ENCODE results near the gene SPRR4. TPM values are rescaled to one million over a fixed set of nuclear protein-coding genes. Genes with fewer than 3 reads are reported as not detected.

SPRR4 gene
- not detected in 2 replicates for total RNA-seq (2014; rRNA removed; shearing (Covaris generic))

- no peak for DNase-seq (ENCODE audit: low read depth in 1 of 2, low spot score in 2 of 2)
- Histone ChIP-seq H3K27me3 (replicated peaks) (no peaks in the 10 kb centered on the region; the same call in 1 of the 2 replicates), H3K9me3 (replicated peaks) (no peaks in the 10 kb centered on the region), H3K4me1 (replicated peaks) (no peaks in the 10 kb centered on the region), H3K4me3 (no peak within 1 kb of the TSS), H3K27ac (no peak within 1 kb of the TSS), H3K36me3 (no peaks in the 10 kb centered on the region)
Measured at GRCh38 chr1:152970495-152970894, at the start of gene SPRR4. Gene SPRR4 (plus strand): TSS chr1:152970648. CDS start chr1:152971891, 1,243 bp downstream.

GRCh38 chr1:152924191-152924590, 46.3 kb upstream of the SPRR4 start:
- Histone ChIP-seq H3K36me3 (no peaks in the 10 kb centered on the region), H3K4me3 (no peak overlapping the region), H3K9me3 (replicated peaks) (no peaks in the 10 kb centered on the region), H3K27me3 (replicated peaks) (no peaks in the 10 kb centered on the region; the same call in 1 of the 2 replicates), H3K4me1 (replicated peaks) (no peaks in the 10 kb centered on the region), H3K27ac (no peak overlapping the region)
- DNase-seq (ENCODE audit: low read depth in 1 of 2, low spot score in 2 of 2), result no peak

GRCh38 chr1:152926091-152926490, 44.4 kb upstream of the SPRR4 start:
- no peak overlapping the region for H3K4me3 ChIP-seq
- no peaks in the 10 kb centered on the region for H3K4me1 ChIP-seq (replicated peaks)
- no peak for DNase-seq (ENCODE audit: low read depth in 1 of 2, low spot score in 2 of 2)
- H3K27me3 ChIP-seq (replicated peaks), result no peaks in the 10 kb centered on the region; the same call in 1 of the 2 replicates
- no peaks in the 10 kb centered on the region for H3K9me3 ChIP-seq (replicated peaks)
- no peaks in the 10 kb centered on the region for H3K36me3 ChIP-seq
- H3K27ac ChIP-seq, result no peak overlapping the region

DNA sequence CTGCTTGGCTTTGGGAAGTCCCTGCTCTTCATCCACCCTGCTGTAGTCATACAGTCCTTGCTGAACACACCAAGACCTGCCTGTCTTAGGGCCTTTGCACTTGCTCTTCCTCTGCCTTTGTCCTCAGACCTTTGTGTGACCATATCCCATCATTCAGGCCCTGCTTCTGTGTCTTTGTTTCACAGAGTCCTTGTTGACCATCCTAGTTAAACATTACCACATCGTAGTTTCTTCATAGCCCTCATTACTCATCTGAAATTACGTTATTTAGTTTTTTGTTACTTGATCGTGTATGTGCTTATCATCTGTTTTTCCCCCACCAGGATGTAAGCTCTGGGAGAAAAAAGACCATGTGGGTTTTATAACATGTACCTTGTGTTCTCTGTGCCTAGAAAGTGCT, 41.8 kb upstream of the SPRR4 start:
- Histone ChIP-seq H3K36me3 (no peaks in the 10 kb centered on the region), H3K4me1 (replicated peaks) (no peaks in the 10 kb centered on the region), H3K27me3 (replicated peaks) (no peaks in the 10 kb centered on the region; the same call in 1 of the 2 replicates), H3K4me3 (no peak overlapping the region), H3K27ac (no peak overlapping the region), H3K9me3 (replicated peaks) (no peaks in the 10 kb centered on the region)
- DNase-seq (ENCODE audit: low read depth in 1 of 2, low spot score in 2 of 2), result no peak

DNA sequence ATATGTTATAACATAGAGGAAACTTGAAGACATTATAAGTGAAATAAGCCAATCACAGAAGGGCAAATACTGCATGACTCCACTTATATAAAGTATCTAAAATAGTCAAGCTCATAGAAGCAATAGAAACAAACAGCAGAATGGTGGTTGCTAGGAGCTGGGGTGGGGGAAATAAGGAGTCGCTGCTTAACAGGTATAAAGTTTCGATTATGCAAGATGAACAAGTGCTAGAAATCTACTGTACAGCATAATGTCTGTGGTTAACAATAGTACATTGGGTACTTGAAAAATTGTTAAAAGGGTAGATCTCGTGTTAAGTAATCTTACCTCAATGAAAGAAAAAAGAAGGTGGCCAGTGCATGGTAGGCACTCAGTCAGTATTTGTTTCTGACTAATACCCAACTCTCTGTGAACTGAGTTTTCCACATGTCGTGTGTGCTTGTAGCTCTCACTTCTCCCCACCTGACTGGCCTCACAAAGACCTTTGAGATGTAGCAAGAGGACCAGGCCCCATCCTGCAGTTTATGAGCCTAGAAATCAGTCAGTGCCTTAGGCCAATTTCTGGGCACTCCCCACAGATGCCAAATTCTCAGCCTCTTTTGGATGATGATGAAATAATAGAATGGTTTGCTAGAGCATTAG, 38.2 kb upstream of the SPRR4 start:
- Histone ChIP-seq H3K27me3 (replicated peaks) (0 out of 2 replicates have a peak, but pooled peaks cover 3% of the 10 kb centered on the region), H3K9me3 (replicated peaks) (no peaks in the 10 kb centered on the region), H3K4me3 (no peak overlapping the region), H3K4me1 (replicated peaks) (no peaks in the 10 kb centered on the region), H3K36me3 (no peaks in the 10 kb centered on the region), H3K27ac (no peak overlapping the region)
- no peak for DNase-seq (ENCODE audit: low read depth in 1 of 2, low spot score in 2 of 2)

DNA sequence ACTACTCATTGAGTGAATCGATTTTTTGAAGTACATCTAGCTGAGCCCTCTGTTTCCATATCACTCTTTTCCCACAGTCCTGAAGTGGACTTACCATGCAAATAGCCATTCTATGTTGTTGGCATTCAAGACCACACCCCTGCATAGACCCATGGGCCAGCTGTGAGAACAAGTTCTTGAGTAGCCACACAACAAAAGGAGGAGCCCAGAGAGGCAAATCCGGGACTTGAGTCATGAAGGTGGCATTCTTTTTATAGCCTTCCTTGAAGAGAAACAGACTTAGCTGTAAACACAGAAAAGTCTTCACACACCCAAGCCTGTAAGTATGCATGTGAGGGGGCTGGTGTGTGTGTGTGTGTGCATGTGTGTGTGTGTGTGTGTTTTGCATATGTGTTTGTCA, 37.3 kb upstream of the SPRR4 start:
- Histone ChIP-seq H3K36me3 (no peaks in the 10 kb centered on the region), H3K27ac (no peak overlapping the region), H3K4me3 (no peak overlapping the region), H3K27me3 (replicated peaks) (0 out of 2 replicates have a peak, but pooled peaks cover 3% of the 10 kb centered on the region), H3K4me1 (replicated peaks) (no peaks in the 10 kb centered on the region), H3K9me3 (replicated peaks) (no peaks in the 10 kb centered on the region)
- no peak for DNase-seq (ENCODE audit: low read depth in 1 of 2, low spot score in 2 of 2)

DNA sequence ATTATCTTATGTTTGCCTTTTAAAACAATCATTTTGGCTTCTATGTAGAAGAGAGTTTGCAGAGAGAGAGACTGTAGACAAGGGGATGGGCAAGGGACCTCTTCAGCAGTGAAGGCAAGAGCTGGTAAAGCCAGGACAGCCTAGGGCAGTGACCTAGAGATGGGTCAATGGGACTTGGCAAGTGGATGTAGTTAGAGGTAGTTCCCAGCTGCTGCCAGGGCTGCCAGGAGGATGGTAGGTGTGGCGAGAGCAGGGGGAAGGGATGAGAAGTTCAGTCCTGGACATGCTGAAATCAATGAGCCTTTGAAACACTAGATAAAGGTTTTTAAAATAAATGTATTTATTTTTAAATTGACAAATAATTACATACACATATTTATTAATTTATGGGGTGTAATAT, 29.8 kb upstream of the SPRR4 start:
- Histone ChIP-seq H3K9me3 (replicated peaks) (no peaks in the 10 kb centered on the region), H3K27me3 (replicated peaks) (no peaks in the 10 kb centered on the region), H3K4me3 (no peak overlapping the region), H3K27ac (no peak overlapping the region), H3K36me3 (no peaks in the 10 kb centered on the region), H3K4me1 (replicated peaks) (no peaks in the 10 kb centered on the region)
- DNase-seq (ENCODE audit: low read depth in 1 of 2, low spot score in 2 of 2), result no peak

DNA sequence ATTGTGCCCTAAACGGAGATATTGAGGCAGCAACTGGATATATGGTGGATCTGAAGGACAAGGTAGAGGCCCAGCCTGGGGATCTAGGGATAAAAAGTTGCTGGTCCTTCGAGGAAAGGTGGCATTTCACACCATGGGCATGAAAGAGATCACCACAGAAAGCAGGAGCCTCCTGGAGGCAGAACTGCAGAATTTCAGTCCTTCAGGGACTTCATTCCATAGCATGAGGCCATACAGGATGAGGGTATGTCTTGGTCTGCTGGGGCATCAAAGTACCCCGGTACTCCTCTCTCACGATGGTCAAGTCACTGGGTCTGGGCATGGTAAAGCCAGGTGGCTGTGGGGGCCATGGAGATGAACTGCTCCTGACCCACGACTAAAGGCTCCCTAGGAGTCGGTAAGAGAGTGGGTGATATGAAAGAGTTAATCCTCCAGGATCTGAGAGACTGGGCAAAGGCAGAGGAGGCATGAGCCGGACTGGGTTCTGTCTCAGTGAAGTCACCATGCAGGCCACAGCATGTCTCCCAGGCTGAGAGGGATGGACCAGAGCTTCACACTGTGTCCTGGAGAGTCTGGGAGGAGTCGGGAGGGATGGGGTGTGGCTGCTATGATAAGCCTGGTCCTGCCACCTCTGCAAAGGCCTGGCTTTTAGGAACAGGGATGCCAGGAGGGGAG, 29.3 kb upstream of the SPRR4 start:
- Histone ChIP-seq H3K4me1 (replicated peaks) (no peaks in the 10 kb centered on the region), H3K36me3 (no peaks in the 10 kb centered on the region), H3K27ac (no peak overlapping the region), H3K27me3 (replicated peaks) (no peaks in the 10 kb centered on the region), H3K9me3 (replicated peaks) (no peaks in the 10 kb centered on the region), H3K4me3 (no peak overlapping the region)
- DNase-seq (ENCODE audit: low read depth in 1 of 2, low spot score in 2 of 2), result no peak

- Histone ChIP-seq H3K36me3 (no peaks in the 10 kb centered on the region), H3K9me3 (replicated peaks) (no peaks in the 10 kb centered on the region), H3K27ac (no peak overlapping the region), H3K4me1 (replicated peaks) (no peaks in the 10 kb centered on the region), H3K4me3 (no peak overlapping the region), H3K27me3 (replicated peaks) (no peaks in the 10 kb centered on the region)
- no peak for DNase-seq (ENCODE audit: low read depth in 1 of 2, low spot score in 2 of 2)
Measured at GRCh38 chr1:152942161-152942560, 28.3 kb upstream of the SPRR4 start.

GRCh38 chr1:152946248-152946647, 24.2 kb upstream of the SPRR4 start:
- H3K9me3 ChIP-seq (replicated peaks), result no peaks in the 10 kb centered on the region
- no peaks in the 10 kb centered on the region for H3K36me3 ChIP-seq
- DNase-seq (ENCODE audit: low read depth in 1 of 2, low spot score in 2 of 2), result no peak
- 0 out of 2 replicates have a peak, but pooled peaks cover 5% of the 10 kb centered on the region for H3K27me3 ChIP-seq (replicated peaks)
- no peak overlapping the region for H3K4me3 ChIP-seq
- no peaks in the 10 kb centered on the region for H3K4me1 ChIP-seq (replicated peaks)
- no peak overlapping the region for H3K27ac ChIP-seq

- H3K4me3 ChIP-seq, result no peak within 1 kb of the TSS
- no peaks in the 10 kb centered on the region for H3K9me3 ChIP-seq (replicated peaks)
- no peaks in the 10 kb centered on the region for H3K36me3 ChIP-seq
- no peak within 1 kb of the TSS for H3K27ac ChIP-seq
- no peaks in the 10 kb centered on the region for H3K4me1 ChIP-seq (replicated peaks)
- DNase-seq (ENCODE audit: low read depth in 1 of 2, low spot score in 2 of 2), result no peak
- H3K27me3 ChIP-seq (replicated peaks), result 0 out of 2 replicates have a peak, but pooled peaks cover 5% of the 10 kb centered on the region
Measured at GRCh38 chr1:152946651-152947256, 23.7 kb upstream of the SPRR4 start, which contains the start of gene SPRR5. Gene SPRR5 (plus strand): TSS chr1:152947206. CDS start chr1:152948555, 1,349 bp downstream.

- Histone ChIP-seq H3K36me3 (no peaks in the 10 kb centered on the region), H3K27me3 (replicated peaks) (0 out of 2 replicates have a peak, but pooled peaks cover 5% of the 10 kb centered on the region), H3K4me1 (replicated peaks) (no peaks in the 10 kb centered on the region), H3K4me3 (no peak overlapping the region), H3K9me3 (replicated peaks) (no peaks in the 10 kb centered on the region), H3K27ac (no peak overlapping the region)
- DNase-seq (ENCODE audit: low read depth in 1 of 2, low spot score in 2 of 2), result no peak
Measured at GRCh38 chr1:152951711-152952110, 18.7 kb upstream of the SPRR4 start.

- H3K36me3 ChIP-seq, result no peaks in the 10 kb centered on the region
- H3K27ac ChIP-seq, result no peak overlapping the region
- DNase-seq (ENCODE audit: low read depth in 1 of 2, low spot score in 2 of 2), result no peak
- H3K27me3 ChIP-seq (replicated peaks), result 0 out of 2 replicates have a peak, but pooled peaks cover 5% of the 10 kb centered on the region
- no peaks in the 10 kb centered on the region for H3K9me3 ChIP-seq (replicated peaks)
- no peaks in the 10 kb centered on the region for H3K4me1 ChIP-seq (replicated peaks)
- no peak overlapping the region for H3K4me3 ChIP-seq
Measured at GRCh38 chr1:152953761-152954160, 16.7 kb upstream of the SPRR4 start.

DNA sequence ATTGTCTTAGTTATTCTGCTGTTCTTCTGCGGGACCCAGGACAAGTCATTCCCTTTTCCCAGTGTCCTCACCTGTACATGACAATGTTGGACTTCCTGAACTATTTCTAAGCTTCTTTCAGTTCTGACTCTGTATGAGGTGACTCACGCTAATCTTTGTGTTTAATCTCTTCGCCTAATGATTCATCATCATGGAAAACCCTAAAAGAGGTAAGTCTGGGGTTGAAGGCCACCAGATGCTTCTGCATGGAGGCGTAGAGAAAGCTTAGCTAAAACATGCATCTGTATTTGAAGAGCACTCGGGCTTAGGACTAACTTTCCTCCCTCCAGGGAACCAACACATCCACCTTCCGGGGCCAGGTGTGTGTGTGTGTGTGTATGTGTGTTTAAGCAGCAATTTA, 16.0 kb upstream of the SPRR4 start:
- H3K4me3 ChIP-seq, result no peak overlapping the region
- no peak overlapping the region for H3K27ac ChIP-seq
- H3K4me1 ChIP-seq (replicated peaks), result no peaks in the 10 kb centered on the region
- H3K9me3 ChIP-seq (replicated peaks), result no peaks in the 10 kb centered on the region
- H3K27me3 ChIP-seq (replicated peaks), result 0 out of 2 replicates have a peak, but pooled peaks cover 5% of the 10 kb centered on the region
- H3K36me3 ChIP-seq, result no peaks in the 10 kb centered on the region
- no peak for DNase-seq (ENCODE audit: low read depth in 1 of 2, low spot score in 2 of 2)
